Lower leg skin (tissue), 3 donors: ENCODE measurements around the gene ROS1.

ENCODE experiments used
- CTCF ChIP-seq, 3 donors: fragments of 450-650 bp; IDR thresholded peaks; one replicate each; pipeline ENCODE4 v1.5.1; 2016; ENCODE audit warnings: antibody characterized with exemption in 3 of 3, mild to moderate bottlenecking in 3 of 3, moderate library complexity in 2 of 3
- POLR2A ChIP-seq, 2 donors: fragments of 450-650 bp; IDR thresholded peaks; one replicate each; pipeline ENCODE4 v1.6.1; 2016 to 2017; ENCODE audit warnings: antibody characterized with exemption in 2 of 2, mild to moderate bottlenecking in 1 of 2, moderate library complexity in 1 of 2

- TF ChIP-seq CTCF (IDR thresholded peaks at IDR 0.05) = no peak
- TF ChIP-seq POLR2A (IDR thresholded peaks at IDR 0.05) = no peak
Observed at GRCh38 chr6:117444600-117444999, 18.9 kb upstream of the ROS1 start.
